SKM-1 (cell line): Measurements from ENCODE around the gene IGLON5.

Source experiments
- DNase-seq: peaks from one replicate; lab custom pipeline; 2025; ENCODE audit not compliant: unreplicated experiment; lab: John Stamatoyannopoulos, UW

The IGLON5 gene

DNA sequence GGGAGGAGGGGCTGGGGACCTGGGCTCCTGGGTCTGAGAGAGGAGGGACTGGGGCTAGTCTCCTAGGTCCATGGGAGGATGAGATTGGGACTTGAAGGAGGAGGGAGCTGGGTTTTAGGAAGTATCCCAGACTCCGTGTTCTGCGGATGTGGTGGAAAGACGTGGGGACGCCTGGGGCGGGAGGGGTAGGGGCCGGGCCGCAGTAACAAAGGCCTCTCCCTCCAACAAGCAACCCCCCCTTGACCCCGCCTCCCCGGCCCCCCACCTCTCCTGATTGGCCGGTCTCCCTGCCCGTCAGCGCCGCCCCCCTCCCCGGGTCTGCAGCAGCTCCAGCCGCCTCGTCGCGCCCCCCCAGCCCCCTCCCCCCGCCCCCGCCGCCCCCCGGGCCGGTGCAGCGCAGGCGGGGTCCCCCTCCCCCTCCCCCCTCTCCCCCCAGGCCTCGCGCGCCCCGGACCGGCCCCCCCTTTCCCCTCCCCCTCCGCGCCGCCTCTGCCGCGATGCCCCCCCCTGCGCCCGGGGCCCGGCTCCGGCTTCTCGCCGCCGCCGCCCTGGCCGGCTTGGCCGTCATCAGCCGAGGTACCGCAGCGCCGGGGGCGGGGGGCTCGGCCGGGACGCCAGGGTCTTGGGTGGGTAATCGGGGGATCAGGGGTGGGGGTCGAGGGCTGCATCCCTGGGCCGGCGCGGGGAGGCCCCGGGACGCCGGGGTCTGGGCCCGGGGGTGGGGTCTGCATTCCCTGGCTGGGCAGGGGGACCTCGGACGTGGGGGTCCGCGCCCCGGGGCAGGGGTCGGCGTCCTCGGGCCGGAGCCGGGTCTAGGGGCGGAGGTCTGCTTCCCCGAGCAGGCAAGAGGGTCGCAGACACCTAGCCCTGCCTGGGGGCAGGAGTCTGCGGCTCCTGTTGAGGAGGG, at the start of gene IGLON5:
TSS of gene IGLON5 (plus strand) at position 294 of the 907 bp plus-strand sequence. CDS start at position 498, 204 bp downstream.
- DNase-seq, result no peak

DNA sequence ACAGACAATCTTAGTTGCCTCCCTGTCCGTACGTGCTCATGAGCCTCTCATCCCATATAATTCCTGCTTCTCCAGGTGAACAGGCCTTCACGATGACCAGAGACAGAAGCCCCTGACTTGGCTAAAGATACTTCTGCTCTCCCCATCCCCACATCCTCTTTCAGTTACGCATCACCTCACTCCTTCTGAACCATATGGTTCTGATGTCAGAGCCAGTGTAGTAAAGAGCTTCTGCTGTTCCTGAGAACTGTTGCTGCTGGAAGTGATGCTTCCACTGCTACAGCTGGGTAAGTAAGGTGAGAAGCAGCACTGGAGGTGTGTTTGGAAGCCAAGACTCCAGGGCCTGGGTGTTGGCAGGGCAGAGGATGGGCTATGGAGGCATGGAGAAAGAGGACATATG, 47.6 kb upstream of the IGLON5 start:
- no peak for DNase-seq

DNA sequence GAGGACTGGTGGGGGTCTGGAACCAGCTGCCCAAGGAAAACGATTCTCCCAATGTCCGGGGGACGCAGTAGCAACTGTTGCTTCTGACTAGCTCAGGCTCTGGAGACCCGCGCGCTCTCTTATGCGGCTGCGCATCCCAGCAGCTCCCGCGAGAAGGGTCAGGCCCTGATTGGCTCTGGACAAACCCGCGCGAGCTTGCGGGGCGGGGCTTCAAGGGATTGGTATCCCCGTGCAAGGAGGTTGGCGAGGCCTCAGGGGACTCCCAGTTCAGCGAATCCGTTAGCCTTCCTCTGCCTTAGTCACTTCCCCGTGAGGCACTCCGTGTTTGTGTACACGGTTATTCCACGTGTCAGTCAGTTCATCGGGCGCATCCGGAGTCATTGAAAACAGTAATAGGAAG, 40.4 kb upstream of the IGLON5 start:
- no peak for DNase-seq

DNA sequence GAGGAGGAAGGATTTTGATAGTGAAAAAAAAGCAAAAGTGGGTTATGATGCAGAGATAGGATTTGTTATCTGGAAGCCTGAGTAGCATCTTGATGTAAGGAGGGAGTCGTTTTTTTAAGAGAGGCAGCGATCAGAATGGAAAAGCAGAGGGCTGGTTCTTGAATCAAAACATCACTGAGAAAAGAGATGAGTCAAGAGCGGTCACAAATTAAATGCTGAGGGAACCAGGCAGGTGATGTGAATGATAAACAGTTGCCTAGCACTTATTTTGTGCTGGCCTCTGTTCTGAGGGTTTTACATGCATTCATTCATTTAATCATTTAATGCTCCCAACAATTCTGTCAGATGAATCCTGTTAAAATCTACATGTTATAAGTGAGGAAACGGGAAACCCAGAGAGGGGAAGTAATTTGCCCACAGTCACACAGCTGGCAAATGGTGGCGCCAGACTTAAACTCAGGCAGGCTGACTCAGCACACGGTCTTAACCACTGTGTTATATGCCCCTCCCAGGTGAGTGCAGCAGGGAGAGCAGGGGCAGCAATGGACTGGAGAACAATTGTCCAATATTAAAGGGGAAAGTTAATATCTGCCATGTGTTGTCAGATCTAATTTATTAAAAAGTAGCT, 39.1 kb upstream of the IGLON5 start:
- DNase-seq, result peak; percentile 2

DNA sequence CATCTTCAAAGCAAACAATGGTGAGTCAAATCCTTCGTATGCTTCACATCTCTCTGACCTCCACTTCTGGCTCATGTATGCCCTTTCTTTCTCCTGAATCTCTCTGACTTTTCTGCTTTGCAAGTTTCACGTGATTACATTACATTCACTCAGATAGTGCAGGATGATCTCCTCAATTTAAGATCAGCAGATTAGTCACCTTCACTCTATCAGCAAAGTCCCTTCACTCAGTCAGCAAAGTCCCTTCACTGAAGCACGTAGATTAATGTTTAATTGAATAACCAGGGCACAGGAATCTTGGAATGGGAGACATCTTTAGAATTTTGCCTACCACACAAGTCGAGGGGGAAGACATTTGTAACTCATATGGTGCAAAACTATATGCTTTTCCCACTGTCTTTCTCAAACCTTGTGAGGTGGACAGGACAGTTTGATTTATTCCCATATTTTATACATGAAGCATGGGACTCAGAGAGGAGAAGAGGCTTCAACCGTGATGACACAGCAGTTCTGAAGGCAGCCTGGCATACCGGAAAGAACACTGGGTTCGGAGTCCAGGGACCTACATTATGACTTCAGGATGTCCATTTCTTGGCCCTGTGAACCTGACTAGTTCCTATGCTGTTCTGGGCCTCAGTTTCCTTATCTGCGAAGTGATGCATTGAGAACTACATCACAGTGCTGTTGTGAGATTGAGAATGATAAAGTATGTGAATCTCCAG, 37.2 kb upstream of the IGLON5 start:
- DNase-seq, result no peak

DNA sequence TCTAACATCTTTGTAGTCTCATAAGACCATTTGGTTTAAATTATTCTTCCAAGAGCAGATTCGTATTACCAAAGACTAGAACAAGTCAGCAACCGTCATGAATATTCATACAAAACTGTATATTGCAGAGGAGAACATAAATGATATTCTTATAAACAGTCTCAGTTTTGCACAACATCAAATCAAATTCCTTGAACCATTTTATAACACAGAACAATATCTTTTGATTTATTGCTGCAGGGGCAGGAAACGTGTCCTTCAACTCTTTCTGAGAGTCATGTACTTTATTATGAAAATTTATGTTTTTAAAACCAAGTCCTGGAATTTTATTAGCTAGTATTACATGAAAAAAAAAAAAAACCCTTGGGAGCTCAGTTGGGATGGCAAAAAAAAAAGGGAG, 34.3 kb upstream of the IGLON5 start:
- no peak for DNase-seq

DNA sequence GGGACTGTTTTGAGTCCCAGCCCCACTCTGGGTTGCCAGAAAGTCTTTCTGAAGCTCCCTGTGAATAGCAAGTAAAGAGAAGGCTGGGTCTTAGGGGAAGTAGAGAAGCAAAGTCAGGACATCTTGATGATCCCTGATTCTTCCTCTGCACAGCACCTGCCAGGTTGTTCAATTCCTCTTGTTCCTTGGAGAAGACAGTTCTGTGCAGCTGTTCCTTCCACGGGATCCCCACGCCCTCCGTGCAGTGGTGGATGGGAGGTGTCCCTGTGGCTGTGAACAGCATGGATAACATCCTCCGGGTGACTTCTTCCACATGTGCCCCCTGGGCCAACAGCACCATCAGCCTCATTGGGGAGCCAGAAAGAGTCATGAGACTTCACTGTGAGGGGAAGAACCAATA, 29.1 kb upstream of the IGLON5 start:
- DNase-seq, result no peak

DNA sequence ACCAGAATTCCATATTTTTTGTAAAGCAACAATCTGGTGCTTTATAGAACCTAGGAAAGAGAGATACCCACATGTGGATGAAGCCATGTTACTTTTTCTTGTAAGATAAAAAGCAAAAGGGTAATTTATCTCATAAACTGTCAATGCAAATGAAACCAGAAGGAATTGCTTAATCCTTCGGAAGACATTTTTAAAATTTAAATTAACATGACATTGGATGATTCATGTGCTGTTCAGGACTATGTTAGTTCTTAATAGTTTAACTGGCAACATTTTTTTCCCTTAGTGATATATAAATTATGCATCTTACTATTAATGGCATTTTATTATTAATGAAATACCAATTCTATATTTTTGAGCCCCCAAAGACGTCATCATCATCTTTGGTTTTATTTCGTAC, 25.8 kb upstream of the IGLON5 start:
- DNase-seq, result no peak

DNA sequence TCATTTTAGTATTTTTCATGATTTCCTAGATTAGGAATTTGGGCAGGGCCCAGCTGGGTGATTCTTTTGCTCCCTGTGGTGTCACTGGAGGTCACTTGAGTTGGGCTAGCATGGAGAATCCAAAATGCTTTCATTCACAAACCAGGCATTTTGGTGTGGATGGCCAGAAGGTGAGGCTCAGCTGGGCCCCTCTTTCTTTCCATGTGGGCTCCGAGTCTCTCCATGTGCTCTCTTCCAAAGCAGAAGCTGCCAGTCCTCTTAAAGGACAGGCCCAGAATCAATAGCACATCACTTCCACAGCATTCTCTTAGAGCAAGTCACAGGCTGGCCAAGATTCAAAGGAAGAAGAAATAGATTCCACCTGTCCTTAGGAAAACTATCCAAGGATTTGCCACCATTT, 21.8 kb upstream of the IGLON5 start:
- no peak for DNase-seq

DNA sequence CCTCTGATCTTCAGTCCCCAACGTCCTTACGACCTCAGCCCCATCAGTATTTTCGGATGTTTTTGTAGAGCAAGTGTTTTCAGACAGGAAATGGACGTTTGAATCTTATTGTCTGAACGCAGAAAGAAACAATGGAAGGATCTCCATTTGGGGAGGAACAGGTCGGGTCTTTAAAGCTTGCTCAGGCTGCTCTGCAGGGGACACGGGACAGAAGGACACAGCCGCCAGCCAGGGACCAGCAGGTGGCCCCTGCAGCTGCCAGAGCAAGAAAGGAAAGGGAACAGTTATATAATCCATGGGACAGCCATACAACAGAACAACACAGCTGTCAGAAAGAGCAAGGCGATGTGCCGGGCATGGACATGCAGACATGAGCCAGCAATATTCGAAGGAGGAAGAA, 18.5 kb upstream of the IGLON5 start:
- DNase-seq, result no peak

DNA sequence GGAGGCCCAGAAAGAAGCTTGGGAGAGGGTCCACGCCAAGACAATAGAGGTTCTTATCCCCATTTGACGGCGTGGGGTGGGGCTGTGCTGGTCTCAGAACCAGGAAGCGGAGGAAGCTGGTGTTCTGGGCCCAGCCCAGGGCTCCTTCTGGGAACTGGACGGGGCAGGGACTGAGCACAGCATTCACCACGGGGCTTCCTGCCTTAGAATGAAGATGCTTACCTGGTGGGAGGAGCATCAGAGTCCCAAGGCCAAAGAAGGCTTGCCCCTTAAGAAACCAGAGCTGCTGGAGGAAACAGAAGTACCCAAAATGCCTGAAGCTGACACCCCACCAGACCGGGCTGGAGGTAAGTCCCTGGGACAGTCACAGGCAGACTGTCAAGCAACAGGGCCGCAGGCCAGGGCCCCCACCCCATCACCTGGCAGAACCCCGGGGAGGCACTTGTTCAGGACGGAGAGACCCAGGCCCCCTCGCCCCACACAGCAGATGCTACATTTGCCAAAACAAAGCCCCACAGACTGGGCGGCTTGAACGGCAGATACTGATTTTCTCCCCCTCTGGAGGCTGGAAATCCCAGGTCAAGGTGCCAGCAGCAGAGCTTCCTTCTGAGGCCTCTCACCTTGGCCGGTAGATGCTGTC, 17.8 kb upstream of the IGLON5 start:
- no peak for DNase-seq

DNA sequence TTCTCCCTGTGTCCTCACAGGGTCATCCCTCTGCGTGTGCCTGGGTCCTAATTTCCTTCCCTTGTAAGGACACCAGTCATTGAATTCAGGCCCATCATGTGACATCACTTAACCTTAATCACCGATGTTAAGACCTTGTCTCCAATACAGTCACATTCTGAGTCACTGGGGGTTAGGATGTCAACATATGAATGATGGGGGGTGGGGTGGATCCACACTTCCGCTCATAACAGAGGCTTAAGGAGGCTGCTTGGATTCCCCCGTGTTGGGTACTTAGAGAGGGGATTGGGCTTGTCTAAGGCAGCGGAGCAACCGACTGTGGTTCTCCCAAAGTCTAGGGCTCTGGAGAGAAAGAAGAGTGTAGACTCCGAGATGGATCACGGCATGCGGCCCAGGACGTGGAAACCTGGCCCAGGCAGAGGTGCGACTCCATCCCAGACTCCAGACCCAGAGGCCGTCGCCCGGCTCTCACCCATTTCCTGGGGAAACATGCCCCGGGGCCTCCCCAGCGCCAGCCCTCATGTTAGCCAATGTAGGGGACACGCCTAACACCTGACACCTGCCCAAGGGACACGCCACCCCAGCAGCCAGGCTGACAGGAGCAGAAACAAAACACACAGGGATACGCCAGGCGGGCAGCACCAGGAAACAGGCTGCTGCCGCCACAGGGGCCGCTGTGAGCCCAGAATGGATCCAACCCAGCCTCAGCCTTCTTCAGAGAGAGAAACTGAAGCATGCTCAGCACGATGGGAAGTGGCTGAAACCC, 17.1 kb upstream of the IGLON5 start:
- no peak for DNase-seq

DNA sequence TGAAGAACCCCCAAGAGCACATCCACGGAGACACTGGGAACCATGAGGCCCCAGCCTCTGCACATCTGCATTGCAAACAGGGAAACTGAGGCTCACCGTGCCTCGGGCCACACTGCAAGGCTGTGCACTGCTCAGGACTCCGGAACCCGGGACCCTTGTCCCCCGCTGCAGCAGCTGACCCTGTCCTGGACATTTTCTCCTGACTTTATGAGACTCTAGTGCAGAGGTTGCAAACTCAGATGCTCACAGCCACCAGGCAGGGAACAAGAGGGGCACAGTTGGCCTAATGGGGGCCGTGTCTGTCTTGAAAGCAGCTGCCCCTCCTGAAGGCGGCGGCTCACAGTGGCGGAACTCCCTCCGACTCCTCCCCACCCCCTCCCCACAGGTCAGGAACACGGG, 16.5 kb upstream of the IGLON5 start:
- no peak for DNase-seq

DNA sequence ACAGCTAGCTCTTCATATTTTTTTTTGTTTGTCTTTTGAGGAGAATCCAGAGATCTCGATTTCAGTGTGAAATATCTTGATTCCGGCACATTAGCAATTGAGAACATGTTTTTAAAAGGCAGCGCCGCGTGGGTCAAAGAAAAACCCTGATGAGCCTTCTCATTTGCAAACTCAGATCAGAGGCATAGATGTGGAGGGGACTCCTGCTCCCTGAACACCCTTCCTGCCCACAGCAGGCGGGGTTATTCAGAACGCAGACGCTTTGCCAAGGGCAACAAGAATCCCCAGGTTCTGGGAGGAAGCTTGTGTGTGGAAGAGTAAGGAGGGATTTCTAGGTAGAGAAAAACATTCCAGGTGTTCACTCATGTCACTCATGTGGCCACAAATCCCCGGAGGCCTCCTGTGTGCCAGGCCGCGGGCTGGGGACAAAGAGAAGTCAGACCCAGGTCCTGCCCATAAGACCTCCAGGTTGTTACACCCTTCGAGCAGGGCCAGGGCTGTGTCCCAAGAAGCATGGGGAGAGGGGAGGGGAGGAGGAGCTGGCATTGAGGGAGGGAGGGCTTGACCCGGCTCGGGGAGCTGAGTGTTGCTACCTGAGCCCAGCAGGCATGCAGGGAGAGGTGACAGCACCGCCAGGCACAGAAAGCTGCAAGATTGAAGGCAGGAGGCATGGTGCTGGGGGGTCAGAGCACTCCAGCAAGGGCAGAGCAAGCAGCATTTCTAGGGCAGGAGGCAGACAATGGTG, 15.9 kb upstream of the IGLON5 start:
- DNase-seq, result no peak

DNA sequence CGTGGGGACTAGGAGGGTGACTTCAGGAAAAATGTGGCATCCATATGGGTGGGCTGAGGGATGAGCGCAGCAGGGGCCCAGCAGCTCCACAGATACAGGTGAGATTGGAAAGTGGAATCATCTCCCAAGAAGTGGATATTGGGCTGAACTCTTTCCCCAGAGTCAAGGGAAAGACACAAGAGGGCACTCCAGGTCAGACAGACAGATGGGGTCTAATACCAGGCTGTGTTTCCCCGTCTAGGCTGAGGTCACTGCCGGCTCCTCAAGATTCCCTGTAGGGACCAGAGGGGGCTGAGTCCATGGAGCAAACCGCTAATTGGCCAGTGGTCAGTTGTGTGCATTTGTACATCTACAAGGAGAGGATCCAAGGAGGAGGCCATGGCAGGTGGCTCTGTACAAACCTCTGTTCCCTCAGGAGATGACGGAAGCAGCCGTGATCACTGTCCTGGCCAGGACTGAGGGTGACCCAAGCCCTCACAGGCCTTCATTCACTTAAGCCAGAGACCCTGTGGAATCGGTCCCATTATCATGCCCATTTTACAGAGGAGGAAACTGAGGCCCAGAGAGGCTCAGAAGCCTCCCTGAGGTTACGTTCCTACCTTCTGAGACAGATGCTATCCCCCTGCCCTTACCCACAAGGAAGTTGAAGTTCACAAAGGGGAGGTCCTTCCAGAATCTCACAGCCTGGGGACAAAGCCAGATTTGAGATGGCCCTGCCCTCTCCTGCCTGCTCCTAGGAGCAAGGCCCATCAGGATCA, 14.9 kb upstream of the IGLON5 start:
- DNase-seq, result no peak

DNA sequence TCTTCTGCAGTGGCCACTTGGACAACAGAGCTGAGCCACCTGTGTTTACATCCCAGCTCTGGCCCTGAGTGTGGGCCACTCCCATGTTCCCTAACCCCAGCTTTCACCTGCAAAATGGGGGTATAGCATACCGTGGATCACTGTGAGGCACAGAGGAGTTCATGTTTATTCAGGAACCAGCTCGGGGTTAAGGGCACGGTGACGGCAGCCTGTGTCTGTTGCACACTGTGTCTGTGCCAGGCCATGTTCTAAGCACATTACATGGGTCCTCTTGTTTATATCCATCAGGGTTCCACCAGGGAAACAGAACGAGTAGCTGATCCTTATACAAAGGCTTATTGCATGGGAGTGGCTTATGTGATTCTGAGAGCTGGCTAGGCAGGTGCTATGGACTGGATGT, 14.0 kb upstream of the IGLON5 start:
- DNase-seq, result no peak

DNA sequence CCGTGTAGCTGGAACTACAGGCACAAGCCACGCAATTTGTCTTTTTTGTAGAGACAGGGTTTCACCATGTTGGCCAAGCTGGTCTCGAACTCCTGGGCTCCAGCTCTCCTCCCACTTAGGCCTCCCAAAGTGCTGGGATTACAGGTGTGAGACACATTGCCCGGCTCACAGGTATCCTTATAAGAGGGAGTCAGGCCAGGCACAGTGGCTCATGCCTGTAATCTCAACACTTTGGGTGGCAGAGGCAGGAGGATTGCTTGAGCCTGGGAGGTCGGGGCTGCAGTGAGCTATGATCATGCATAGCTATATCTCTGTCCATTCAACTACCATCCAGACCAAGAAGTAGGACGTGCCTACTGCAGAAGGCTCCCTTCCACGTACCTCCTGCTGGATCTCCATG, 10.2 kb upstream of the IGLON5 start:
- DNase-seq, result no peak

DNA sequence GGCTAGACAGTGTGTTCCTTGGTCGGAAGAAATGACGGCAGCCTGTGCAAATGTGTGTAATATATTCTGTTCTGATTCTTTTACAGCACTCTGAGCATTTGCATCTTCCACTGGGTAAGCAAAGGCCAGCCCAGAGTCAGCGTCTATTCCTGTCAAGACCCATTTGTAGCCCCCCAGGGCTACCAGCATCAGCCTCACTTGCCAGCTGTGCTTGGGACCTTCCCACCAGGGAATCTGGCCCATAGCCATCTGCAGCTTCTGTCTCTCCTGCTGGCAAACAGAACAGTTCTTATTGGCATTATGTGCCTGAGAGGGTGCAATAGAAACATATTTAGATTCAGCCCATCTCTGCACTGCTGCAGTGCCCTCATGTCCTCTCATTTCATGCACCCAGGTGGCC, 6.0 kb upstream of the IGLON5 start:
- no peak for DNase-seq

DNA sequence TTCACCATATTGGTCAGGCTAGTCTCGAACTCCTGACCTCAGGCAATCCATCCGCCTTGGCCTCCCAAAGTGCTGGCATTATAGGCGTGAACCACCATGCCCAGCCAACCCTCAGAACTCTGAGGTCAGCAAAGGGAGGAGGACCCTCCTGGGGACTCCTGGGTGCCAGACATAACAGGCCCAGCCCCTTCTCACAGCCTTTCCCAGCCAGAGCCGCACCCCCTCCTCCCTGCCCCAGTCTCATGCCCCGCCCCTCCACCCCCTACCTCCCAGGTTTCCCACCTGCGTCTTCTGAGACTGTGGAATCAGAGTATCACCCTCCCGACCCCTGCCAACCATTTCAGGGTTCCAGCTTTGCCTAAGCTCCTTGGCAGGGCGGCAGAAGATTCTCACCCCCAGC, 5.2 kb downstream of the IGLON5 start:
- no peak for DNase-seq
